SK-N-SH (cell line): Measurements from ENCODE around the gene CUL7. TPM values are rescaled to one million over a fixed set of nuclear protein-coding genes. Genes with fewer than 3 reads are reported as not detected.

Experiments used
- CTCF ChIA-PET: fragments of 300-600, 350-600 bp; formaldehyde crosslinking; extraction: SDS; loops from one replicate; lab custom pipeline; 2021; lab: Yijun Ruan, JAX
- POLR2A ChIA-PET: fragments of 350-600 bp; sonication (Branson Sonifier 250); formaldehyde crosslinking; extraction: SDS; loops from one replicate; lab custom pipeline; 2020; ENCODE audit warnings: antibody characterized with exemption, inconsistent platforms; lab: Yijun Ruan, JAX
- DNase-seq: peaks from one replicate; pipeline ENCODE4 v3.0.0; 2012
- H2AFZ ChIP-seq: fragments of 200-600 bp; sonication (generic); 2 replicates; pipeline ENCODE4 v1.8.1; 2016; ENCODE audit warnings: antibody characterized with exemption, mild to moderate bottlenecking, low read depth
- H3F3A ChIP-seq: fragments of 200-600 bp; sonication (generic); replicated peaks from 2 replicates; pipeline ENCODE3; 2016; ENCODE audit warnings: antibody characterized with exemption, mild to moderate bottlenecking; ENCODE audit not compliant: insufficient read depth
- H3K27ac ChIP-seq, 2 experiments: fragments of 200-500 bp in 1 of 2; fragments of 200-600 bp in 1 of 2; sonication (Bioruptor generic) in 1 of 2; sonication (generic), shearing (Covaris generic) in 1 of 2; 2 replicates each; pipeline versions ENCODE4 v1.5.1 to v1.6.1; 2014 to 2016; ENCODE audit warnings: low read depth in 2 of 2, inconsistent platforms in 1 of 2, low read length in 1 of 2, mild to moderate bottlenecking in 1 of 2, mixed read lengths in 1 of 2
- H3K27me3 ChIP-seq: fragments of 200-600 bp; sonication (generic), shearing (Covaris generic); 2 replicates; pipeline ENCODE4 v1.6.1; 2016; ENCODE audit warnings: mixed run types; ENCODE audit not compliant: insufficient read depth
- H3K36me3 ChIP-seq, 2 experiments: fragments of 200-500 bp in 1 of 2; fragments of 200-600 bp in 1 of 2; sonication (Bioruptor generic) in 1 of 2; sonication (generic) in 1 of 2; replicated peaks in 1 of 2; 2 replicates each; pipeline versions ENCODE3 to v1.5.1; 2014 to 2016; ENCODE audit warnings: low read length in 1 of 2, mild to moderate bottlenecking in 1 of 2; ENCODE audit not compliant: insufficient read depth in 2 of 2, control insufficient read depth in 1 of 2
- H3K4me1 ChIP-seq, 2 experiments: fragments of 200-500 bp in 1 of 2; fragments of 200-600 bp in 1 of 2; sonication (Bioruptor generic) in 1 of 2; sonication (generic), shearing (Covaris generic) in 1 of 2; 2 replicates each; pipeline versions ENCODE4 v1.5.1 to v1.6.1; 2014 to 2016; ENCODE audit warnings: low read depth in 1 of 2, low read length in 1 of 2, mixed run types in 1 of 2; ENCODE audit not compliant: insufficient read depth in 2 of 2, control insufficient read depth in 1 of 2
- H3K4me2 ChIP-seq: fragments of 200-600 bp; sonication (generic), shearing (Covaris generic); 2 replicates; pipeline ENCODE4 v1.6.1; 2017; ENCODE audit warnings: mixed run types
- H3K4me3 ChIP-seq, 2 experiments: fragments of 200-500 bp in 1 of 2; fragments of 200-600 bp in 1 of 2; sonication (Bioruptor generic) in 1 of 2; sonication (generic), shearing (Covaris generic) in 1 of 2; 2 replicates each; pipeline versions ENCODE4 v1.5.1 to v1.8.1; 2014 to 2016; ENCODE audit warnings: low read depth in 2 of 2, inconsistent platforms in 1 of 2, low read length in 1 of 2, mild to moderate bottlenecking in 1 of 2, mixed read lengths in 1 of 2, moderate library complexity in 1 of 2
- H3K79me2 ChIP-seq: fragments of 200-600 bp; sonication (generic); 2 replicates; pipeline ENCODE4 v1.8.1; 2017; ENCODE audit warnings: mild to moderate bottlenecking; ENCODE audit not compliant: insufficient read depth
- H3K9ac ChIP-seq: fragments of 200-600 bp; sonication (generic); 2 replicates; pipeline ENCODE4 v1.6.1; 2017; ENCODE audit warnings: mixed run types
- H3K9me2 ChIP-seq: fragments of 200-600 bp; sonication (generic); 2 replicates; pipeline ENCODE4 v1.6.1; 2017; ENCODE audit warnings: mixed run types
- H3K9me3 ChIP-seq: fragments of 200-600 bp; sonication (generic); 2 replicates; pipeline ENCODE4 v1.6.1; 2017; ENCODE audit warnings: mixed run types, mild to moderate bottlenecking, moderate library complexity
- H4K20me1 ChIP-seq: fragments of 200-600 bp; sonication (generic); 2 replicates; pipeline ENCODE4 v1.6.1; 2017; ENCODE audit warnings: mild to moderate bottlenecking, mixed run types; ENCODE audit not compliant: insufficient read depth
- CHD2 ChIP-seq: fragments of 150-350 bp; IDR thresholded peaks from 2 replicates; pipeline ENCODE4 v1.6.1; 2018; ENCODE audit warnings: low read length; ENCODE audit not compliant: partially characterized antibody
- ELF1 ChIP-seq: IDR thresholded peaks from 2 replicates; pipeline ENCODE4 v1.4.0; 2012
- EZH2phosphoT487 ChIP-seq: fragments of 200-600 bp; sonication (generic); IDR thresholded peaks from 2 replicates; pipeline ENCODE4 v1.6.1; 2017; ENCODE audit warnings: low read depth, mixed run types, mild to moderate bottlenecking, antibody characterized with exemption, moderate library complexity, borderline replicate concordance
- FOXJ3 ChIP-seq: sonication (generic); formaldehyde crosslinking; IDR thresholded peaks from 2 replicates; pipeline ENCODE4 v1.5.1; 2020; ENCODE audit warnings: mild to moderate bottlenecking, missing genetic modification reagents
- GABPA ChIP-seq: IDR thresholded peaks from 2 replicates; pipeline ENCODE4 v1.4.0; 2012; ENCODE audit warnings: low read depth, mild to moderate bottlenecking
- GATA2 ChIP-seq: sonication (generic); formaldehyde crosslinking; IDR thresholded peaks from 2 replicates; pipeline ENCODE4 v1.5.0; 2020; ENCODE audit warnings: mild to moderate bottlenecking, missing genetic modification reagents
- MXI1 ChIP-seq: IDR thresholded peaks from 2 replicates; pipeline ENCODE4 v1.6.1; 2012; ENCODE audit warnings: mild to moderate bottlenecking, low read depth, low read length, improper control_type of control experiment
- NRF1 ChIP-seq: IDR thresholded peaks from 2 replicates; pipeline ENCODE4 v1.6.1; 2012; ENCODE audit warnings: low read depth, mild to moderate bottlenecking, low read length
- POLR2AphosphoS5 ChIP-seq: IDR thresholded peaks from 2 replicates; pipeline ENCODE4 v1.6.1; 2012; ENCODE audit warnings: low read depth, low read length
- RCOR1 ChIP-seq: fragments of 150-350 bp; IDR thresholded peaks from 2 replicates; pipeline ENCODE4 v1.6.1; 2017; ENCODE audit warnings: antibody characterized with exemption, low read length
- RXRA ChIP-seq: IDR thresholded peaks from 2 replicates; pipeline ENCODE4 v1.4.0; 2012; ENCODE audit warnings: low read depth, mild to moderate bottlenecking, borderline replicate concordance
- SIN3A ChIP-seq: IDR thresholded peaks from 2 replicates; pipeline ENCODE4 v1.6.1; 2012; ENCODE audit warnings: low read depth, mild to moderate bottlenecking, low read length, moderate library complexity, borderline replicate concordance
- TAF1 ChIP-seq: IDR thresholded peaks from 2 replicates; pipeline ENCODE4 v1.6.1; 2012; ENCODE audit warnings: low read depth, mild to moderate bottlenecking, low read length, moderate library complexity, borderline replicate concordance
- TEAD4 ChIP-seq: IDR thresholded peaks from 2 replicates; pipeline ENCODE4 v1.4.0; 2012; ENCODE audit warnings: mild to moderate bottlenecking, borderline replicate concordance; ENCODE audit not compliant: insufficient read depth
- YY1 ChIP-seq: IDR thresholded peaks from 2 replicates; pipeline ENCODE4 v1.4.0; 2012; ENCODE audit warnings: low read depth, mild to moderate bottlenecking
- WGBS: methylation state at CpG from one replicate; pipeline ENCODE4 v1.1.6; 2017; ENCODE audit warnings: low lambda C conversion rate; 5-methylcytosine and 5-hydroxymethylcytosine counted together
- polyA plus RNA-seq, 3 experiments: library from polyadenylated mRNA; depleted of rRNA; stranded (reverse); fragments of >200 nt; gene quantifications; 2 replicates each; pipeline ENCODE4 v1.2.3, GENCODE V29; 2012
- TF ChIP-seq, protein P1 (sequence below): IDR thresholded peaks from 2 replicates; pipeline ENCODE4 v1.4.0; 2012; ENCODE audit warnings: low read depth
- TF ChIP-seq, protein P2 (sequence below): IDR thresholded peaks from 2 replicates; pipeline ENCODE4 v1.4.0; 2012; ENCODE audit warnings: low read depth, borderline replicate concordance
- TF ChIP-seq, protein P3 (sequence below): IDR thresholded peaks from 2 replicates; pipeline ENCODE4; 2012

Gene CUL7
- polyA plus RNA-seq, 1 of the 3 experiments (the other 2 are of a cell fraction): 46.9 TPM

DNA sequence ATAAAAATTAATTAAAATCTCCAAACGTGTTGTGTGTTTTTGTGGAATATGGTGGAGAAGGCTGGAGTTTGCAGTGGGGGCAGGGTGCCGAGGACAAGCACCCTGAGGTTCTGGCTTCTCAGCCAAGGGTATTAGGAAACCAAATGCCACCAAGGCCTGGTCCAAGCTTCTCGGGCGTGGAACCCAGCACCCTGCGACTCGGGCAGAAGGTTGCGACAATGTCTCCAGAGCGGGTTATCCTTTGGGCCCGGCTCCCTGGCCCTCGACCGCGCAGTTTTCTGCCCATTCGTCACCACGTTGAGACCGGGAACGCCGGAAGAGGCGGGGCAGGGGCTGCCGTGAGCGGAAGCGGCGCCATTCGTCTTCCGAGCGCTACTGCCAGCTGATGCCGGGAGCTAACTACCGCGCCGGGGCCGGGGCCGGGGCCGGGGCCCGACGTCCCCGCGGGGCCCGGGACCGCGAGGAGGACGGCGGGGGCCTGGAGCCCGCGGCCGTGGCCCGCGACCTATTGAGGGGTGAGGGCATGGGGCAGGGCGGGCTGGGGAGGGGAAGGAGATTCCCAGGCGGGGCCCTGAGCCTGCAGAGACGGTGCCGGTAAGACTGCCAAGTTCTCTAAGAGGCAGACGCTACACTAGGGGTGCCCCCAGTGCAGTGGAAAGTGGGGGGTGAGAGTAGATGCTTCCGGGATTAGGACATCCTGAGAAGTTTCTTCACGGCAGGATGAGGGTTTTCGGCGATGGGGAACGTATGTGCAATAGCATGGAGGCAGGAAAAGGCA lies 32.2 kb downstream of the CUL7 start, which contains the start of gene RRP36:
Gene RRP36 (plus strand): TSS at position 354 of the 778 bp plus-strand sequence. CDS start 32 bp downstream, at position 386.
- peaks cover 9 to 25% of the 10 kb centered on the region in 2 experiments; a peak in 3 of 4 replicates for H3K4me1 ChIP-seq
- peak within 1 kb of the TSS; percentile 83 to 95 for H3K4me3 ChIP-seq
- peak within 1 kb of the TSS; percentile 78 to 90 for H3K27ac ChIP-seq
- H3F3A ChIP-seq: peaks cover 46% of the 10 kb centered on the region
- no peaks in the 10 kb centered on the region for H3K27me3 ChIP-seq
- peak within 1 kb of the TSS; percentile 88 for H2AFZ ChIP-seq
- H3K79me2 ChIP-seq: peaks cover 66% of the 10 kb centered on the region
- H3K4me2 ChIP-seq: peak within 1 kb of the TSS; percentile 73
- WGBS: 8% methylated on average over 14 of the region's 56 CpGs
- no peaks in the 10 kb centered on the region for H3K9me2 ChIP-seq
- peak within 1 kb of the TSS; percentile 76 for H3K9ac ChIP-seq
- DNase-seq: peak; percentile 91
- TF ChIP-seq RCOR1 (no peak), GATA2 (CRISPR knock-in tag) (no peak), EZH2phosphoT487 (no peak), TAF1 (peak; percentile 79; the same call in 1 of the 2 replicates), SIN3A (peak; percentile 79; the same call in 1 of the 2 replicates), MXI1 (peak; percentile 67), CHD2 (peak; percentile 45), POLR2AphosphoS5 (peak; percentile 85), YY1 (peak; percentile 86), RXRA (no peak), ELF1 (peak; percentile 21; the same call in 1 of the 2 replicates), NRF1 (no peak), TEAD4 (no peak), GABPA (peak; percentile 84), FOXJ3 (CRISPR knock-in tag) (no peak)
- TF ChIP-seq, protein P1, sequence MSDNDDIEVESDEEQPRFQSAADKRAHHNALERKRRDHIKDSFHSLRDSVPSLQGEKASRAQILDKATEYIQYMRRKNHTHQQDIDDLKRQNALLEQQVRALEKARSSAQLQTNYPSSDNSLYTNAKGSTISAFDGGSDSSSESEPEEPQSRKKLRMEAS: peak; percentile 87
- TF ChIP-seq, protein P2, sequence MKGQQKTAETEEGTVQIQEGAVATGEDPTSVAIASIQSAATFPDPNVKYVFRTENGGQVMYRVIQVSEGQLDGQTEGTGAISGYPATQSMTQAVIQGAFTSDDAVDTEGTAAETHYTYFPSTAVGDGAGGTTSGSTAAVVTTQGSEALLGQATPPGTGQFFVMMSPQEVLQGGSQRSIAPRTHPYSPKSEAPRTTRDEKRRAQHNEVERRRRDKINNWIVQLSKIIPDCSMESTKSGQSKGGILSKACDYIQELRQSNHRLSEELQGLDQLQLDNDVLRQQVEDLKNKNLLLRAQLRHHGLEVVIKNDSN: no peak
- TF ChIP-seq, protein P3, sequence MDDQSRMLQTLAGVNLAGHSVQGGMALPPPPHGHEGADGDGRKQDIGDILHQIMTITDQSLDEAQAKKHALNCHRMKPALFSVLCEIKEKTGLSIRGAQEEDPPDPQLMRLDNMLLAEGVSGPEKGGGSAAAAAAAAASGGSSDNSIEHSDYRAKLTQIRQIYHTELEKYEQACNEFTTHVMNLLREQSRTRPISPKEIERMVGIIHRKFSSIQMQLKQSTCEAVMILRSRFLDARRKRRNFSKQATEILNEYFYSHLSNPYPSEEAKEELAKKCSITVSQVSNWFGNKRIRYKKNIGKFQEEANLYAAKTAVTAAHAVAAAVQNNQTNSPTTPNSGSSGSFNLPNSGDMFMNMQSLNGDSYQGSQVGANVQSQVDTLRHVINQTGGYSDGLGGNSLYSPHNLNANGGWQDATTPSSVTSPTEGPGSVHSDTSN: peak; percentile 62
- ChIA-PET POLR2A (interaction anchor here (0.7 to 1.8 kb wide), 9 partner anchors 10 to 149 kb away, joined by 3 to 8 read pairs (median 4); partner anchors contain the start of genes CUL7, KLC4, MRPL2 and PPP2R5D), CTCF (interaction anchor here (0.7 to 2.4 kb wide), 6 partner anchors 37 to 208 kb away, joined by 3 to 8 read pairs (median 4); partner anchors contain the start of genes DNPH1 and PPP2R5D)
- H3K36me3 ChIP-seq: peaks cover 52% of the 10 kb centered on the region in 2 experiments
- peaks cover 15% of the 10 kb centered on the region for H4K20me1 ChIP-seq
- no peaks in the 10 kb centered on the region for H3K9me3 ChIP-seq
